ENCODE measurements around the gene SLC25A34. TPM values are rescaled to one million over a fixed set of nuclear protein-coding genes. Genes with fewer than 3 reads are reported as not detected.

Gene SLC25A34
- total and polyA plus RNA-seq, 2 of the 13 experiments (the other 11 are each of a cell fraction or from before 2014, with no cell fraction given): 0.13 to 0.18 TPM

DNA sequence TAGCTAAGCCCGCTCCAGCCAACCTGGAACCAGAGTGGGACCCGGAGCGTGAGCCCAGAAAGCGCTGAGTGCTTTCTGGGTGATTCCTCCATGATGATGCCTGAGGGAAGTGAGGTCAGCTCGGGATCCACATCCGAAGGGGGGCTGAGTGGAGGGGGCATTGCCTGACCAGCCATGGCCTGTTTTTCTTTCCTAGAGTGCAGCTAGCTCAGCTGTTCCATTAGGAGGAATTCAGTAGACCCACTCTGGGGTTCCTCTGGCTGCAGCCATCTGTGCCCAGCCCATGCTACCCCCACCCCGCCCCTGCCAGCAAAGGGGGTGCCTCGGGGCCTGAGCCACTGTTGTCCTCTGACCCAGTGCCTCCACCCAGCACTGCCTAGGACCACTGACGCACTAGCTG, 9.6 kb upstream of the SLC25A34 start:
- Histone ChIP-seq H3K9ac (ENCODE audit: insufficient read depth, low read depth, low read length) (no peak overlapping the region), H3K4me1 (ENCODE audit: insufficient read depth, low read length) (no peaks in the 10 kb centered on the region), H3K9me3 (ENCODE audit: low read length) (no peaks in the 10 kb centered on the region), H3K27me3 (ENCODE audit: control insufficient read depth in 1 of 2, insufficient read depth in 2 of 2, low read length in 2 of 2) (no peaks in the 10 kb centered on the region), H3K27ac (ENCODE audit: extremely low read length, insufficient read depth, low read length) (no peak overlapping the region), H4K20me1 (ENCODE audit: insufficient read depth, low read length) (no peaks in the 10 kb centered on the region), H3K36me3 (replicated peaks in 1 of 2; ENCODE audit: control insufficient read depth in 1 of 2, insufficient read depth in 2 of 2, low read length in 2 of 2) (peaks cover 15 to 45% of the 10 kb centered on the region in 2 experiments; a peak in 4 of 5 replicates), H2AFZ (ENCODE audit: low read length) (no peak overlapping the region), H3K4me2 (ENCODE audit: low read depth, low read length) (no peak overlapping the region), H3K4me3 (replicated peaks in 1 of 3; ENCODE audit: insufficient read depth in 1 of 3, low read depth in 2 of 3, low read length in 3 of 3) (no peak overlapping the region), H3K79me2 (ENCODE audit: insufficient read depth, low read length) (no peaks in the 10 kb centered on the region)
- FAIRE-seq (no peak), ATAC-seq (no peak), DNase-seq (ENCODE audit: low spot score) (no peak)
- in situ Hi-C loops (cut with HindIII; ENCODE audit: extremely low pct_ligation_motif_present, low pct_unique_long_range_greater_than_20kb): no loop called here
- WGBS (ENCODE audit: low lambda C conversion rate): 100% methylated on average over 4 of the region's 9 CpGs
- TF ChIP-seq TGIF2 (CRISPR knock-in tag; IDR thresholded peaks at IDR 0.05): no peak
- TF ChIP-seq SNRNP70 (IDR thresholded peaks at IDR 0.05; ENCODE audit: low read depth, low read length): no peak
- no peak for TF ChIP-seq SP140L (CRISPR knock-in tag; IDR thresholded peaks at IDR 0.05; ENCODE audit: borderline replicate concordance)
- TF ChIP-seq ZNF883 (CRISPR knock-in tag; IDR thresholded peaks at IDR 0.05; ENCODE audit: not compliant biosample characterization): no peak
- TF ChIP-seq, protein P1, sequence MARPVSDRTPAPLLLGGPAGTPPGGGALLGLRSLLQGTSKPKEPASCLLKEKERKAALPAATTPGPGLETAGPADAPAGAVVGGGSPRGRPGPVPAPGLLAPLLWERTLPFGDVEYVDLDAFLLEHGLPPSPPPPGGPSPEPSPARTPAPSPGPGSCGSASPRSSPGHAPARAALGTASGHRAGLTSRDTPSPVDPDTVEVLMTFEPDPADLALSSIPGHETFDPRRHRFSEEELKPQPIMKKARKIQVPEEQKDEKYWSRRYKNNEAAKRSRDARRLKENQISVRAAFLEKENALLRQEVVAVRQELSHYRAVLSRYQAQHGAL (CRISPR knock-in tag; IDR thresholded peaks at IDR 0.05; ENCODE audit: not compliant biosample characterization): no peak
- TF ChIP-seq JUNB (CRISPR knock-in tag; IDR thresholded peaks at IDR 0.05; ENCODE audit: borderline replicate concordance): no peak
- TF ChIP-seq, protein P2, sequence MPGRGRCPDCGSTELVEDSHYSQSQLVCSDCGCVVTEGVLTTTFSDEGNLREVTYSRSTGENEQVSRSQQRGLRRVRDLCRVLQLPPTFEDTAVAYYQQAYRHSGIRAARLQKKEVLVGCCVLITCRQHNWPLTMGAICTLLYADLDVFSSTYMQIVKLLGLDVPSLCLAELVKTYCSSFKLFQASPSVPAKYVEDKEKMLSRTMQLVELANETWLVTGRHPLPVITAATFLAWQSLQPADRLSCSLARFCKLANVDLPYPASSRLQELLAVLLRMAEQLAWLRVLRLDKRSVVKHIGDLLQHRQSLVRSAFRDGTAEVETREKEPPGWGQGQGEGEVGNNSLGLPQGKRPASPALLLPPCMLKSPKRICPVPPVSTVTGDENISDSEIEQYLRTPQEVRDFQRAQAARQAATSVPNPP (CRISPR knock-in tag; IDR thresholded peaks at IDR 0.05): no peak
- TF ChIP-seq, protein P3, sequence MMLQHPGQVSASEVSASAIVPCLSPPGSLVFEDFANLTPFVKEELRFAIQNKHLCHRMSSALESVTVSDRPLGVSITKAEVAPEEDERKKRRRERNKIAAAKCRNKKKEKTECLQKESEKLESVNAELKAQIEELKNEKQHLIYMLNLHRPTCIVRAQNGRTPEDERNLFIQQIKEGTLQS (CRISPR knock-in tag; IDR thresholded peaks at IDR 0.05): no peak
- TF ChIP-seq, protein P4, sequence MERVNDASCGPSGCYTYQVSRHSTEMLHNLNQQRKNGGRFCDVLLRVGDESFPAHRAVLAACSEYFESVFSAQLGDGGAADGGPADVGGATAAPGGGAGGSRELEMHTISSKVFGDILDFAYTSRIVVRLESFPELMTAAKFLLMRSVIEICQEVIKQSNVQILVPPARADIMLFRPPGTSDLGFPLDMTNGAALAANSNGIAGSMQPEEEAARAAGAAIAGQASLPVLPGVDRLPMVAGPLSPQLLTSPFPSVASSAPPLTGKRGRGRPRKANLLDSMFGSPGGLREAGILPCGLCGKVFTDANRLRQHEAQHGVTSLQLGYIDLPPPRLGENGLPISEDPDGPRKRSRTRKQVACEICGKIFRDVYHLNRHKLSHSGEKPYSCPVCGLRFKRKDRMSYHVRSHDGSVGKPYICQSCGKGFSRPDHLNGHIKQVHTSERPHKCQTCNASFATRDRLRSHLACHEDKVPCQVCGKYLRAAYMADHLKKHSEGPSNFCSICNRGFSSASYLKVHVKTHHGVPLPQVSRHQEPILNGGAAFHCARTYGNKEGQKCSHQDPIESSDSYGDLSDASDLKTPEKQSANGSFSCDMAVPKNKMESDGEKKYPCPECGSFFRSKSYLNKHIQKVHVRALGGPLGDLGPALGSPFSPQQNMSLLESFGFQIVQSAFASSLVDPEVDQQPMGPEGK (CRISPR knock-in tag; IDR thresholded peaks at IDR 0.05): no peak
- TF ChIP-seq ZNF205 (CRISPR knock-in tag; IDR thresholded peaks at IDR 0.05): no peak
- no peak for TF ChIP-seq NR2F6 (IDR thresholded peaks at IDR 0.05)
- TF ChIP-seq NR2F6 (CRISPR knock-in tag; IDR thresholded peaks at IDR 0.05): no peak
- no peak for TF ChIP-seq GPN1 (CRISPR knock-in tag; IDR thresholded peaks at IDR 0.05; ENCODE audit: borderline replicate concordance)
- TF ChIP-seq, protein P5, sequence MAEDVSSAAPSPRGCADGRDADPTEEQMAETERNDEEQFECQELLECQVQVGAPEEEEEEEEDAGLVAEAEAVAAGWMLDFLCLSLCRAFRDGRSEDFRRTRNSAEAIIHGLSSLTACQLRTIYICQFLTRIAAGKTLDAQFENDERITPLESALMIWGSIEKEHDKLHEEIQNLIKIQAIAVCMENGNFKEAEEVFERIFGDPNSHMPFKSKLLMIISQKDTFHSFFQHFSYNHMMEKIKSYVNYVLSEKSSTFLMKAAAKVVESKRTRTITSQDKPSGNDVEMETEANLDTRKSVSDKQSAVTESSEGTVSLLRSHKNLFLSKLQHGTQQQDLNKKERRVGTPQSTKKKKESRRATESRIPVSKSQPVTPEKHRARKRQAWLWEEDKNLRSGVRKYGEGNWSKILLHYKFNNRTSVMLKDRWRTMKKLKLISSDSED (CRISPR knock-in tag; IDR thresholded peaks at IDR 0.05): no peak
- TF ChIP-seq NFKBIZ (CRISPR knock-in tag; IDR thresholded peaks at IDR 0.05): no peak
- no peak for TF ChIP-seq ZNF136 (CRISPR knock-in tag; IDR thresholded peaks at IDR 0.05; ENCODE audit: low read depth)
- no peak for TF ChIP-seq PAF1 (CRISPR knock-in tag; IDR thresholded peaks at IDR 0.05)
- BruUV-seq (replicated peaks): no TSS peak
- intact Hi-C loops (cut with micrococcal nuclease; ENCODE audit: unreplicated experiment): no loop called here
- CTCF ChIA-PET (ENCODE audit: low intra/inter-chr PET ratio, low total read pairs): no interaction called here
- POLR2A ChIA-PET: no interaction called here
